Kidney epithelial cell (primary cell): ENCODE results near the gene TRPM3. TPM values are rescaled to one million over a fixed set of nuclear protein-coding genes. Genes with fewer than 3 reads are reported as not detected.

Experiments
- DNase-seq: peaks from one replicate; pipeline ENCODE4 v3.0.0-alpha.2; 2010; ENCODE audit warnings: low read depth
- H3K27me3 ChIP-seq: 2 replicates; pipeline ENCODE4 v1.6.0; 2011; ENCODE audit warnings: low read length; ENCODE audit not compliant: control insufficient read depth, insufficient read depth
- H3K36me3 ChIP-seq: 2 replicates; pipeline ENCODE4 v1.5.1; 2011; ENCODE audit warnings: low read length; ENCODE audit not compliant: control insufficient read depth, insufficient read depth
- H3K4me3 ChIP-seq: 2 replicates; pipeline ENCODE4 v1.5.1; 2011; ENCODE audit warnings: low read depth, mild to moderate bottlenecking, control low read depth, low read length
- total RNA-seq: library from RNA; depleted of rRNA; stranded (reverse); fragments of >200 nt; gene quantifications from 2 replicates; pipeline ENCODE4 v1.2.3, GENCODE V29; 2015
- TF ChIP-seq, protein P1 (sequence below): IDR thresholded peaks from 2 replicates; pipeline ENCODE4 v1.5.1; 2011; ENCODE audit warnings: mild to moderate bottlenecking, moderate library complexity, low read length, control low read depth, inconsistent platforms; ENCODE audit not compliant: insufficient read depth, poor library complexity, severe bottlenecking

Gene TRPM3
- total RNA-seq, 1 donor from 2014 or later, result not detected

DNA sequence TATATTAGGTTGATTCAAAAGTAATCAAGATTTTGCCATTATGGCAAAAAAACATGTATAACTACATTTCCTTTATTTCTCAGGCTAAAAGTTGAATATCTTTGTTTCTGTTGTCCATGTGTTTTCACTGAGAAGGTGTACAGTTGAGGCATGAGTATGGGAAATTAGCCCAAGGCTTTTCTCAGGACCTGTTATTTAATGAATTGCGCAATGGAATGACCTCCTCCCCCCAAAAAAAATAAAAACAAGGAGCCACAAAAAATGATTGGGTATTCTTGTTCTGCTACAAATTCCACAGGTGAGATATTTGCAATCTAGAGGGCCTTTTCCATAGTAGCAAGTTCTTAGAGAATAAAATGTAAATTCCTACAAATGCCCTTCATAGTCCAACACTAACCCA, 186.8 kb downstream of the TRPM3 start:
- DNase-seq, result no peak
- TF ChIP-seq, protein P1, sequence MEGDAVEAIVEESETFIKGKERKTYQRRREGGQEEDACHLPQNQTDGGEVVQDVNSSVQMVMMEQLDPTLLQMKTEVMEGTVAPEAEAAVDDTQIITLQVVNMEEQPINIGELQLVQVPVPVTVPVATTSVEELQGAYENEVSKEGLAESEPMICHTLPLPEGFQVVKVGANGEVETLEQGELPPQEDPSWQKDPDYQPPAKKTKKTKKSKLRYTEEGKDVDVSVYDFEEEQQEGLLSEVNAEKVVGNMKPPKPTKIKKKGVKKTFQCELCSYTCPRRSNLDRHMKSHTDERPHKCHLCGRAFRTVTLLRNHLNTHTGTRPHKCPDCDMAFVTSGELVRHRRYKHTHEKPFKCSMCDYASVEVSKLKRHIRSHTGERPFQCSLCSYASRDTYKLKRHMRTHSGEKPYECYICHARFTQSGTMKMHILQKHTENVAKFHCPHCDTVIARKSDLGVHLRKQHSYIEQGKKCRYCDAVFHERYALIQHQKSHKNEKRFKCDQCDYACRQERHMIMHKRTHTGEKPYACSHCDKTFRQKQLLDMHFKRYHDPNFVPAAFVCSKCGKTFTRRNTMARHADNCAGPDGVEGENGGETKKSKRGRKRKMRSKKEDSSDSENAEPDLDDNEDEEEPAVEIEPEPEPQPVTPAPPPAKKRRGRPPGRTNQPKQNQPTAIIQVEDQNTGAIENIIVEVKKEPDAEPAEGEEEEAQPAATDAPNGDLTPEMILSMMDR, result no peak
- Histone ChIP-seq H3K36me3 (no peaks in the 10 kb centered on the region), H3K27me3 (no peaks in the 10 kb centered on the region), H3K4me3 (no peak overlapping the region)

DNA sequence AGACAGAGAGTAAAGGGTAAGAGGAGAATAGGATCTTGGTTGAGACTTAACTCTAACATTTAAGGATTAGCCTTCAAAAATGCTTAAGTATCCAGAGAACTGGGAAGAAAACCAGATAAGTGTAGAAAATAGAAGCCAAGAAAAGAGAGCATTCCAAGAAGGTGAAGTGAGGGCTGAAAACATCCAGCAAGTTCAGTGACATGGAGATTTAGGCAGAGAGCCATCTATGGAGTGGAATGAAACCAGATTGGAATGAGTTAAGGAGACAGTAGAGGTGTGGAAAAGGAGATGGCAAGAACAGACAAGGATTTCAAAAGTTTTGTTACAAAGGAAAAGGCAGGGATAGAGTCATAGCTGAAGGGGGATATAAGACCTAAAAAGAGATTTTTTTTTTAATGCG, 188.1 kb downstream of the TRPM3 start:
- no peak for DNase-seq
- Histone ChIP-seq H3K27me3 (no peaks in the 10 kb centered on the region), H3K36me3 (no peaks in the 10 kb centered on the region), H3K4me3 (no peak overlapping the region)
- TF ChIP-seq, protein P1, result no peak

DNA sequence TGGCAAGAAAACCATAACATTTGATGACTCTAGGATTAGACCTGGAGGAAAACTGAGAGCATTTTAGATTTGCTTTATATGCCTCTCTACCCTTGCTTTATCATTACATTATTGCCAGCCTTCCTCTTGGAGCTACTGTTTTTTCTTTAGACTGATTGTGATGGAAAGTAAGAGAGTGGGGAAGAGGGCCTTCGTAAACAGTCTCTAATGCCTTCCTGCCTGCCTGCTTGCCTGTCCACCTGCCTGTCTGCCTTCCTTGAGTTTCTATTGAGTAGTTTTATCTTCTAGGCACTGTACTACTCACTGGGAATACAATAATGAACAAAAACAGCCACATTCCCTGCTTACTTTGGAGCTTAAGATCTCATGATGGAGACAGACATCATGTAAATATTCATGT, 189.3 kb downstream of the TRPM3 start:
- H3K27me3 ChIP-seq, result no peaks in the 10 kb centered on the region
- TF ChIP-seq, protein P1, result no peak
- no peak overlapping the region for H3K4me3 ChIP-seq
- no peak for DNase-seq
- no peaks in the 10 kb centered on the region for H3K36me3 ChIP-seq

DNA sequence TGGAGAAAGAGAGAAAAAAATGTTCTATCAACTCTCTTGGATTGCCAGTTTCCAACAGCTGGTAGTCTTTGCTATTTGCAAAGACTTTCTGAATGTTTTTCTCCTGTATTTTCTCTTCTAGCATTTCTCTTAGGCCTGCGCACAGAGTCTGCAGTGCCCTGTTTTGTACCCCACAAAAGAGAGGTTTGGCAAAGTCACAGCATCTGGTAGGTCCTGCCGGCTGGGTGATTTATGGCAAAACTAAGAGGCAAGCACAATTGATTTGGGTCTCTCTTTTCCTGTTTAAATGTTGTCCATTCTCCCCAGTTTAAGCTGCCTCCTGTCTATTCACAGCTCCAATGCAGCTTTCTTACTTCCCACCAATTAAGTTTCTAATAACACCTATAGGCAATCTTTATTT, 193.9 kb downstream of the TRPM3 start:
- TF ChIP-seq, protein P1, result no peak
- H3K27me3 ChIP-seq, result no peaks in the 10 kb centered on the region
- no peak for DNase-seq
- H3K4me3 ChIP-seq, result no peak overlapping the region
- H3K36me3 ChIP-seq, result no peaks in the 10 kb centered on the region

DNA sequence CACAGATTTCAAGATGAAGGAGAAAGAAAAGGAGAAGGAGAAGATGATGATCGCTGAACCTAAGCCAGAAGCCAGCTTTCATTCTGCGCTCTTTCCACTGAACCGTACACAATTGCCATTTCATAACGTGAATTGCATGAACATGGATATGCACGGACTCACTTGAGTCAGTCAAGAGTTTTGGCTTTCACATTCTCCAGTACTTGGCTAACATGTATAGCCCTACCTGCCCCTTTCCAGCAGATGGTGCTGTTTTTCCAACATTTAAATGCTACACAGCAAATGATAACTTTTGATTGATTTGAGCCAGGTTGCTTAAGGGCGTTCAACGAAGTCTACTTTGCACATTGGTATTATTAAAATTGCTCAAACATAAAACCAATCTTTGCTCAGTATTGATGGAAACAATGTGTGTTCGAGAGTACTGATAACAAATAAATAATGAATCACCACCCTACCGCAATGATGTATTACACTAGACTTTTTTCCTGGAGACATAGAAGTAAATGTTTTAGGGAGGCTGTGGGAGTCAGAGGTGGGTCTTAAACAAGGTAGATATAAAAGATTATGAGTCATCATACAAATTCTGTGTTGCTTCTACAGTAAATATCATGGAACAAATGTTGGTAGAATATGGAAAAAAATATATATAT, 196.4 kb downstream of the TRPM3 start:
- TF ChIP-seq, protein P1, result peak; percentile 73
- no peaks in the 10 kb centered on the region for H3K27me3 ChIP-seq
- no peak overlapping the region for H3K4me3 ChIP-seq
- DNase-seq, result peak; percentile 45
- H3K36me3 ChIP-seq, result no peaks in the 10 kb centered on the region

DNA sequence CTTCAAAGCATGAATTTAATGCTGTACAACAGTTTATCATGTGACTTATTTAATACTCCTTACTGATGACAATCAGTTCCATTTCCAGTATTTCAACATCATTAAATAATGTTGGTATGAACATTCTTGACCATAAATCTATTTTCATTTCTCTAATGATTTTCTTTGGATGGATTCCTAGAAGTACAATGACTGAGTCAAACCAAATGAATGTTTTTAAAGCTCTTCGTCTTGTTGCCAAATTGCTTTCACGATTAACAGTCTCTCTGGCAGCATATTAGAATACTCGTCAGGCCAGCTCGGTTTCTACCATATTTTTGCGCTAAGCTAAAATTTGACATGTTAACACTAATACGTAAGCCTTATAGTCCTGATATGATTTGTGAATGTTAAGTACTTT, 197.0 kb downstream of the TRPM3 start:
- no peaks in the 10 kb centered on the region for H3K36me3 ChIP-seq
- H3K4me3 ChIP-seq, result no peak overlapping the region
- DNase-seq, result no peak
- TF ChIP-seq, protein P1, result no peak
- no peaks in the 10 kb centered on the region for H3K27me3 ChIP-seq
